Stimulated activated CD4-positive, alpha-beta T cell treated with anti-CD3 and anti-CD28 coated beads, Interleukin-15, amount 100 ng/mL, for 48 hours (primary cell): ENCODE results near the gene EPHA5.

Experiments used
- DNase-seq, 2 donors: peaks; one replicate each; pipeline ENCODE4 v3.0.0-alpha.2; 2020; ENCODE audit warnings: low read depth in 2 of 2

Gene EPHA5

GRCh38 chr4:65670331-65671031 is at the start of gene EPHA5:
Gene EPHA5, minus strand, starts transcription at chr4:65670489. Its CDS starts 747 bp downstream, at chr4:65669742.
- DNase-seq, result no peak

DNA sequence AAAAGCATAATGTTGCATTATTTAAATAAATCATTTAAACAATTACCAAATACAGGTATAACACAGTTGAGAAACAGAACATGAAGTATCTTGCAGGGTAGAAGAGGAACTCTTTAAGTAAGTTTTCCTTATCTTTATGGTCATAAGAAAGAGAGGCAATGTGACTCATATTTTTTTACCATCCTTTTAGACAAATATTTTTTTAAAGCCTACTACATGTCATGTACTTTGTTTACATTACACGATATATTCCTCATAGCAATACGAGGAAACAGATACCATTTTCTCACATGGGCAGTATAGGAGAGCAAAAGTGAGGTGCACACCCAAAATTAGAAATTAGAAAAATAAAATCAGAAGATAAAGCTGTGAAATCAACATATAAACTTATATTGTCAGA is 49.3 kb upstream of the EPHA5 start:
- no peak for DNase-seq

DNA sequence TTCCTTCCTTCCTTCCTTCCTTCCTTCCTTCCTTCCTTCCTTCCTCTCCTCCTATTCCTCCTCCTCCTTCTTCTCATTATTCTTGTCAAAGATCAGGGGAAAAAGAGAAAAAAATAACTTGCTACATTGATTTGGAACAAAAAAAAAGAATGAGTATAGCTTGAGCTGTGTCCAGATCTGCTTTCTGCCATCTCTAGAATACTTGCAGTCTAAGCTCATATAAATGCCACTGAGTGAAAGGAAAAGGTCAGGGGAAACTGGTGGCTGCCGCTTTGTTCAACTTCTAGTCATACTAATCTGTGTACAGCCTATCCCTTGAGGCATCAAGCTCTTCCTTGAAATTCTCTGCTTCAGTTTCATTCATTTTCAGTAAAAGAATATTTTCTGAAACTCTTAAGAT is 28.3 kb upstream of the EPHA5 start:
- DNase-seq, result no peak

- no peak for DNase-seq
Measured at GRCh38 chr4:65696436-65696835, 26.1 kb upstream of the EPHA5 start.

DNA sequence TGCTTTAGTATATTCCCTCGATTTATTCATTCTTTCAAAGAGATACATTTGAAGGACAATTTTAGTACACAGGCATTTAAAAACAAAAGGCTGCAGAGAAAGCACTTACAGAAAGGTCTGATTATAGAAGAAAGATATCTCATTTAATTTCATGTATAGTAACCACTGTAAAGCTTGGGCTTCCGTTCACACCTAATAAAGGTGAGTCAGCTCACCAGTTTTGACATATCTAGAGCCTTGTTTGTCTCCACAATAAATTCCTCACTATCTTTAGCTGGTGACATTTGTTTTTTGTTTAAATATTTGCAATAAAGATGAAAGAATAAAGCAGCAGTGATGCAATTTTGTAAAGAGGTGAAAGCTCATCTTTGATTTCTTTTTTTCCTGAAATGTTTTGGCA is 1.1 kb upstream of the EPHA5 start:
- DNase-seq, result no peak

GRCh38 chr4:65670020-65670330 is 314 bp downstream of the EPHA5 start:
- DNase-seq, result no peak

DNA sequence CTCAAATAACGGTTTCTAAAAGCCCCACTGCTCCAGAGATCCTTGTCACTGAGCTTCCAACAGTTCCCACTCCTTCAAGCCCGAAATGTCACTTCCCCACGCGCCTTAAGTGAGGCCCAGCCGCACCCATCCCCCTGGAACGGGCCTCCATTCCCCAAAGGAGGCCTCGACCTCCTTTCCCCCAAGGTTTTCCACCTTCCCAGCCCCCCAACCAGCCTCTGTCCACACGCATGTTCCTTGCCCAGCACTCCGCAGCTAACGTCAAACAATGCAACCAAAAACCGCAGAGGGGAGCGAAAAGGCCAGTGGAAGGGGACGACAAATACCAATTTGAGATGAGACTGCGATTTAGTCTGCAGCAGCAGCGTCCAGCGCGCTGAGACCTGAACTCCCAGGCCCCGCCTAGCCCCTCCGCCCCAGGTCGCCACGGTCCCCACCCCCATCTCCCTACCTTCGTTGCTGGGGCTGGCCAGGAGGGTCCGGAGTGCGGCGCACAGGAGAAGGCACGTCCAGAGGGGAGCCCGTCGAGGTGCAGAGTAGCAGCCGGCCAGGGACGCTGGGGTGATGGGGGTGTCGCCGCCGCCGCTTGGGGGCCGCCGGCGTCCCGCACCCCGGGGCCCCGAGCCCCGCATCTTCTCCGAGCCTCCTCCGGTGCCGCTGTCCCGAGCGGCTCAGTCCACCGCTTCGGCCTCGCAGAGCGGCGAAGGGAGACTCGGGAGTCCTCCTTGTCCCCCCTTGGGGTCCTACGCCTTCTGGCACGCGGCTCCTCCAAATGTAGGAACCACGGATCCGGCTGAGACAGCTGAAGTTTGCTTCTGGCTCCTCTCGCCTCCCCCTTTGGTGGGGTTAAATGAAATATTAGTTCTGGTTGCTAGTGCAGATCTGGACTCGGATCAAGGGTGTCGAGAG is 924 bp downstream of the EPHA5 start:
- DNase-seq, result no peak

DNA sequence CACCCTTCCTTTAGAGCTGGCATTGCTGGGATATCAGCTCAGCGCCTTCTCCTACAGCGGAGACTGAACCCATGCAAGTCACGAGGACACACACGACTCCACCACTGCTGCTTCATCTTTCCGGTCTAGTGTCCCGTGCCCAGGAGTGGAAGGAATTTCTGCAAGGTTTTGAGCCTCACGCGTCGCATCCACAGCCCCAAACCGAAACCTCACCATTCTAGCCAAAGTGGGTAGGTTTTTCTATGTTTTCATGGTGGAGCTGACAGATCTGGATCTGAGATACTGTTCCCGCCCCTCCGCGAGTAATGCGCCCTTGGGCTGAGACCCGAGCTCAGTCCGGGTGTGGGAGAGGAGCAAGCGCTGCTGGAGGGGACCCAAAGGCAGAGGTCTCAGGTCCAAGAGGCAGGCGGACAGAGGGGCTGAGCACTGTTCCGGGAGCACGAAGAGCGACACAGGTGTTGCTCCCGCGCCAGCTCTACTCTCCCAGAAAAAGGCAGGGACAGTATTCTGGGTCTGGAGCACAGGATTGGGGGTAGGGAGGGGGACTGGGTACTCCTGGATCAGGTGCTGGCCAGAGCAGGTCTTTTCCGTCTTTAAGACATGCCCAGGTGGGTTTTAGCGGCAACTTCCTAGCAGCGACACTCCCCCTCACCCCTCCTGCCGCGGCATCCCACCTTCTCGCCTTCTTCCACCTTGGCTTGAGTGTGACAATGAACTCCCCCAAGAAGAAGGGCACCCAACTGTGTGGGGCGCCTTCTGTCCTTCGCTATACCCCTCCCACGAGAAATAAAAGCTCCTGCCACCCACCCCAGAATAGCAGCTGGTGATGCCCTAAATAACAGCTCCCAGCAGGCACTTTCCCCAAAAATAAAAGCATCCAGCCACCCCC is 1.8 kb downstream of the EPHA5 start:
- no peak for DNase-seq

DNA sequence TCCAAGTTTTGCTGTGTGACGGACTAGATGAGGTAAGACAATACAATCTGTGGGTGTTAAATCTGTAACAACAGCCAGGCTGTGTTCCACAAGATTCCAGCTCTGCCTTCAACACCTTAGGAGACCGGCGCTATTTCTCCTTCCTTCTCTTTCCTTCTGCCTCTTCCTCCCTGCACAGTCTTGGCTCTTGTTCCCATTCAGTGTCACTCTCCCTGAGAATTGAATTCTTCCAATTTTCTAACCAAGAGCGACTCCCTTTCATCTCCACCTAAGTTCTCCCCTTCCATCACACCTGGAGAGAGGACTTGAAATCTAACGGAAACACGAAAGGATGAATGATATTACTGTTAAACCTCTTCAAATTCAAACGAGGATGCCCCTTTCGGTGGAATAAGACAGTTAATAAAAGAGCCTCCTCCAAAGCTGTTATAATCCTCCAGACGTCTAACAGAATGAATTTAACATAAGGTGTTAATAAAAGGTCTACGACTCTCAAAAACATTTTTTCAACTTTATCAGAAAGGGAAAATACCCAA is 2.7 kb downstream of the EPHA5 start:
- no peak for DNase-seq

DNA sequence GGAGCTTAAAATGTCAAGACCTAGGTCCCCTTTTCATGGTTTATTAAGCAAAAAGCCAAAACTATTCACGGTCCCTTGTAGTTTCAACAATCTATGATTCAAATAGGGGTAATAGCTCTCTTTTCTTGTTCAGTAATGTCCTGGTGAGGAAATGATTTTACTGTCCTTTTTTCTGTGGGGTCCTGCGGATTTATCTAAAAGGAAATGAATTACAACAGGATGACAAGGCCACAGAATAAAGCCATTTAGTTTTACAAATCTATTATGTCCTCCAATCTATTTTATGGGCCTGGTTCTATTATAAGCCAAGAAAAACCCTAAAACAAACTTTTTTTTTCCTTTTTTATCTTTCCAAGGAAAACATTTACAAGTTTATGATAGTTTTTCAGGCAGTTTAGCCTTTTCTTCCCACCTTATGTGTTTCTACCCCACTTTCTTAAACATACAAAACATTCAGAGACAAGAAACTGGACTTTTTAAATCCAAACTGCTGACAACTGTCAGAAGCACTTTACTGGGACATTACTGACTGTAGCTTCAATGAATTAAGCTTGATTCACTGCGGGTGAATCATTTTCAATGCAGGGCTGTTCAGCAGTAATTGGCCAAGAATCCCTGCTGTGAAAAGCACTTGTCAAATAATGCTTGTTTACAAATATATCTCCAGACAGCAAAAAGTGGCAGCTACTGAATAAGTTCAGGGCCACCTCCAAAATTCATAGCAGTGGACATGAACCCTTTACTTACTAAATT is 4.3 kb downstream of the EPHA5 start:
- DNase-seq, result no peak

DNA sequence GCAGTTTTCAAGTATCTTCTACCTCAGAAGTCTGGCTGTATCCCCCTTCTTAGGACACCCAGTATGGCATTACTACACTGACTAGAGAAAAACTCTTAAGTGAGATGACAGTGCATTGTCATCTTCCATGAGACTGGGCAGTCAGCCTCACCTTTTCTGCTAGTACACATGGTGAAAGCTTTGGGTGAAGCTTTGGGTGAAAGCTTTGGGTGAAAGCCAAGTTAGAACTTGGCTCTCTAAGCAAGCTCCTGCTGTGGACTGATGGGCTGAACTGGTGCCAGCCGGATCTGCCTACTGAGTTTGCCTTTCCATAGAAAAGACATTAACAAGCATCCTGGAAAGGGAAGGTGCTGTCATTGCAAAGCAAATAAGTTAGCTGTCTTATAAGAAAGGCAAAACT is 8.8 kb downstream of the EPHA5 start:
- no peak for DNase-seq

DNA sequence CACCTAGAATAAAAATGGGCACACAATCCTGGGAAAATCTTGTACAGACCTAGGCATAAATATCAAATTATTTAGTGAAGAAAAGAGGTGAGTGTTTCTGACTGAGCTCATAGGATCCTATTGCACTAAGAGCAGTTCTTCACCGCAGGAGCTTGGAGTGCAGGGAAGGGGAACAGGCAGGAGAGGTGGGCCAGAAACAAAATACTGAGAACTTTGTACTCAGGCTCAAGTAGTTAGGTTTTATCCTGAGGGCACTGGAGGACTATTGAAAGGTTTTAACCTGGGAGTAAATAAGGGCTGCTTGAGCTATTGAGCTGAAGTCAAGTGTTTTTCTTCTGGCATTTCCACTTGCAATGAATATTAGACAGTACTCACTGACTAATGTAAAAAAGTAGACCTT is 12.2 kb downstream of the EPHA5 start:
- DNase-seq, result no peak

GRCh38 chr4:65656008-65656407 is 14.3 kb downstream of the EPHA5 start:
- DNase-seq, result no peak

DNA sequence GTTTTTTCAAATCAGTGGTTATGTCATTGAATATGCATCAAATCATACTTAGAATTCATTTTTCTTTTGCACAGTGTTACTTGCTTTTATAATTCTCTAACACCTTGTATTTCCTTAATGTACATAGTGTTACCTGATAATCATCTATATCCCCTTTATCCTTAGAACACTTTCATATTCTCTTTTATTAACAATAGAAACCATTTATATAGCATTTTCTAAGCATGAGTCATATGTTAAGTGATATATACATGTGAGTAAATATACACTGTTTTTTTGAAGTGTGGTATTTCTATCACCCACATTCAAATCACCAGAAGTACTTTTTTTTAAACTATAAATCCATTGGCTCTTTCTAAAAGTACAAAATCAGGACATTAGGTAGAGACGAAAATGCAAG is 15.3 kb downstream of the EPHA5 start:
- DNase-seq, result no peak

- no peak for DNase-seq
Measured at GRCh38 chr4:65653740-65654361, 16.4 kb downstream of the EPHA5 start.

GRCh38 chr4:65651751-65652150 is 18.5 kb downstream of the EPHA5 start:
- no peak for DNase-seq

GRCh38 chr4:65651031-65651430 is 19.3 kb downstream of the EPHA5 start:
- DNase-seq, result no peak

- DNase-seq, result no peak
Measured at GRCh38 chr4:65646136-65646535, 24.2 kb downstream of the EPHA5 start.

- DNase-seq, result no peak
Measured at GRCh38 chr4:65645185-65645584, 25.1 kb downstream of the EPHA5 start.

DNA sequence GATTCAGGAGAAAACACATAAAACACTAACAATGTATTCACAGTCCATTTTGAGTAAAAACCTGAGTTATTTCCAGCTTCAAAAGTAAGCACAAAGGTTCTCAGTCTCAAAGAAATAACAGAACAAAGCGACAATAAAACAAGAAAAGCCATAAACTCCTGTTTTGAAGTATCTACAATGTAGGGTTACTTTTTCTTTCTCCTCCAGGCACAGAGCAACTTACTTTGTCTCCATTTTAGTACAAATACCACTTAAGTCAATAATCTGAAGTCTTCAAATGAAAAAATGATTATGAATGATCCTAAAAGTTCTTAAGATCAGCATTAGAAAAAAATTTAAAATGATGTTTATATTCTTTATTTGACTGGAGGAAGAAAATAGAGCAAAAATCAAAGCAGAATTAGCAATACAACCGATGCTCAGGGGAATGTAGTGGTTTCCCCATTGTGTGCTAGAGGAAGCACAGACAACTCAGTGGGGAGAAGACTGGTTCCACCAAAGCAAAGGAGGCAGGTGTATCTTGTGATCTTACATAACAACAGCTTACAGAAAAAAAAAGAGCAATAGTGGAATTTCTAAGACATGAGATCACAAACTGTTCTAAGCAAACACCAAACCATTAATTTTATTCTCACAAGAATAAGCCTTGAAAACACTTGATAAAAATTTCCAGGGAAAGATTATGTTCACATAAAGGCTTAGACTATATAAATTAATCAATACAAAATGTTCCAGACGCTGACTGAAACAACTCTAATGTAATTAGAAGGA is 35.1 kb downstream of the EPHA5 start:
- DNase-seq, result no peak
